Measurements from ENCODE around the gene SNRPB. TPM values are rescaled to one million over a fixed set of nuclear protein-coding genes. Genes with fewer than 3 reads are reported as not detected.

The SNRPB gene
- total RNA-seq (2021), result 462 and 482 TPM in 2 replicates
- long read RNA-seq, transcript SNRPB-202 (7 exons, 1,008 nt), result minor isoform, 207 of 1,092 reads
- long read RNA-seq, transcript SNRPB-201 (7 exons, 1,154 nt), result major isoform, 820 of 1,092 reads
- long read RNA-seq, transcript SNRPB-203 (8 exons, 985 nt), result minor isoform, 6 of 1,092 reads
- long read RNA-seq, partial matches to known transcripts, result 27 of 1,092 reads
- long read RNA-seq, other reads (novel, unspliced or antisense), result 32 of 1,092 reads

DNA sequence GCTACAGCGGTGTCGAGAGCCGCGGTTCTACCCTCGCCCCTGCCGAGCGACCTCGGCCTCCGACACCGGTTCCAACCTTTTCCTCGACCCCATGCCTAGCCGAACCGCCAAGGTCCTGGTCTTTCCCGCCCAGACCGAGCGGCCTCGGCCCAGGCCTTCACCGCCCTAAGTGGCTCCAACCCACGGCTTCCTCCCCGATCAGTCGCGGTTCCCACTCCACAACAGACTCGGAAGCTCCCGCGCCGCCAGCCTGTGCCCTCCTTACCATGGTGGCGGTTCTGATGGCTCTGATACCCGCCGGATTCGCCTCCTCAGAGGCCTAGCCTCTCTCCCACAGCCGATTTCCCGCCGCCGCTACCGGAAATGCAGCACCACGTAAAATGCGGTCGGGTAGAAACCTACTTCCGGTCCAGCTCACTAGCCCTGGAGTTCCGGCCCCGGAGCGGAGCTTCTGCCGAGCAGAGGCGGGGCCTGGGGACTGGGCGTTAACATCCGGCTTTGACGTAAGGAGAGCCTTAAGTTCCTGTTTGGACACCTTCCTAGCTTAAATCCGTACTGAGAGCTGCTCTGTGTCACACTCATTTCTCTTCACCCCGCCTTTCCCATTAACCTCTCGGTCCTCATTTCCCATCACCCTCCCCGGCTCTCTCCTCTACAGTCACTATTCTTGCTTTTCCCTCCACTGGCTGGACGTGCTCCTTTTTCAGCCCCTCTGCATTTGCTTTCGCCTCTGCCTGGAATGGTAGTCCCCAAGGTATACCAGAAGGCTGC is at the start of gene SNRPB:
Gene SNRPB, minus strand, starts transcription at position 367 of the 771 bp plus-strand sequence. Its CDS starts 99 bp downstream, at position 268.
- H3K4ac ChIP-seq (ENCODE audit: low read depth, low read length), result peak within 1 kb of the TSS; percentile 98
- H3K4me1 Mint-ChIP-seq, result peaks cover 23 to 33% of the 10 kb centered on the region in 2 experiments
- no peak within 1 kb of the TSS for H2BK20ac ChIP-seq (ENCODE audit: low read depth, low read length, poor library complexity, severe bottlenecking)
- H3K4me1 ChIP-seq (ENCODE audit: insufficient read depth, low read length), result no peaks in the 10 kb centered on the region; the same call in 1 of the 2 replicates
- peak within 1 kb of the TSS; percentile 35 for H3K56ac ChIP-seq (ENCODE audit: insufficient read length, low read depth, low read length)
- H3T11ph ChIP-seq (ENCODE audit: low read length), result no peak within 1 kb of the TSS
- H3K79me1 ChIP-seq (ENCODE audit: insufficient read depth, low read depth, low read length, poor library complexity, severe bottlenecking), result peaks cover 8% of the 10 kb centered on the region
- H4K8ac ChIP-seq (replicated peaks; ENCODE audit: insufficient read length, low read depth, low read length), result peak within 1 kb of the TSS; percentile 97
- peak within 1 kb of the TSS; percentile 95 for H3K18ac ChIP-seq (ENCODE audit: insufficient read length, low read depth, low read length)
- peak within 1 kb of the TSS; percentile 47 for H2AK5ac ChIP-seq (ENCODE audit: insufficient read length, low read length)
- peak within 1 kb of the TSS; percentile 97 for H3K9ac ChIP-seq (ENCODE audit: extremely low read depth, insufficient read length, low read length)
- H4K5ac ChIP-seq (ENCODE audit: insufficient read length, low read depth, low read length), result peak within 1 kb of the TSS; percentile 97
- peaks cover 35 to 46% (median 43%) of the 10 kb centered on the region in 3 experiments for H3K36me3 Mint-ChIP-seq (ENCODE audit: insufficient read depth in 1 of 3, low read depth in 3 of 3)
- no peak within 1 kb of the TSS for H2BK15ac ChIP-seq (ENCODE audit: low read depth, low read length)
- no peaks in the 10 kb centered on the region for H4K20me1 ChIP-seq (ENCODE audit: control insufficient read depth, insufficient read depth, insufficient read length)
- H3K27ac ChIP-seq (ENCODE audit: insufficient read length, low read depth, low read length), result peak within 1 kb of the TSS; percentile 53
- peaks cover 39% of the 10 kb centered on the region for H3K79me2 ChIP-seq (ENCODE audit: insufficient read depth, low read length)
- peak within 1 kb of the TSS; percentile 74 for H2AFZ ChIP-seq (ENCODE audit: low read length)
- peak within 1 kb of the TSS; percentile 92 for H2BK120ac ChIP-seq (ENCODE audit: low read depth, low read length, poor library complexity, severe bottlenecking)
- peak within 1 kb of the TSS; percentile 65 for H3K4me2 ChIP-seq (ENCODE audit: insufficient read depth, insufficient read length, low read length)
- TF ChIP-seq, protein P1, sequence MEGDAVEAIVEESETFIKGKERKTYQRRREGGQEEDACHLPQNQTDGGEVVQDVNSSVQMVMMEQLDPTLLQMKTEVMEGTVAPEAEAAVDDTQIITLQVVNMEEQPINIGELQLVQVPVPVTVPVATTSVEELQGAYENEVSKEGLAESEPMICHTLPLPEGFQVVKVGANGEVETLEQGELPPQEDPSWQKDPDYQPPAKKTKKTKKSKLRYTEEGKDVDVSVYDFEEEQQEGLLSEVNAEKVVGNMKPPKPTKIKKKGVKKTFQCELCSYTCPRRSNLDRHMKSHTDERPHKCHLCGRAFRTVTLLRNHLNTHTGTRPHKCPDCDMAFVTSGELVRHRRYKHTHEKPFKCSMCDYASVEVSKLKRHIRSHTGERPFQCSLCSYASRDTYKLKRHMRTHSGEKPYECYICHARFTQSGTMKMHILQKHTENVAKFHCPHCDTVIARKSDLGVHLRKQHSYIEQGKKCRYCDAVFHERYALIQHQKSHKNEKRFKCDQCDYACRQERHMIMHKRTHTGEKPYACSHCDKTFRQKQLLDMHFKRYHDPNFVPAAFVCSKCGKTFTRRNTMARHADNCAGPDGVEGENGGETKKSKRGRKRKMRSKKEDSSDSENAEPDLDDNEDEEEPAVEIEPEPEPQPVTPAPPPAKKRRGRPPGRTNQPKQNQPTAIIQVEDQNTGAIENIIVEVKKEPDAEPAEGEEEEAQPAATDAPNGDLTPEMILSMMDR (conservative IDR thresholded peaks at IDR 0.05), result no peak
- peak within 1 kb of the TSS; percentile 99 to 100 for H3K4me3 Mint-ChIP-seq
- WGBS (ENCODE audit: extremely low coverage, insufficient read length, low lambda C conversion rate), result no CpG with 5 or more reads among the region's 53 CpGs
- H3K27me3 Mint-ChIP-seq (ENCODE audit: low read depth), result peaks cover 8% of the 10 kb centered on the region
- peak within 1 kb of the TSS; percentile 100 for H3K27ac Mint-ChIP-seq
- peak within 1 kb of the TSS; percentile 92 for H2BK5ac ChIP-seq (ENCODE audit: insufficient read length, low read length)
- H3K14ac ChIP-seq (ENCODE audit: insufficient read depth, low read length), result peak within 1 kb of the TSS; percentile 99
- peaks cover 10% of the 10 kb centered on the region for H3K23me2 ChIP-seq (ENCODE audit: insufficient read length, low read depth, low read length, poor library complexity, severe bottlenecking)
- no peaks in the 10 kb centered on the region for H3K9me3 ChIP-seq (ENCODE audit: control insufficient read depth, low read depth, low read length)
- peak; percentile 98 for DNase-seq
- no peaks in the 10 kb centered on the region for H3K27me3 ChIP-seq (ENCODE audit: insufficient read depth, low read length)
- H3K23ac ChIP-seq (ENCODE audit: insufficient read length, low read depth, low read length), result no peak within 1 kb of the TSS
- peak within 1 kb of the TSS; percentile 96 for H4K91ac ChIP-seq (ENCODE audit: insufficient read length, low read depth, low read length)
- peak within 1 kb of the TSS; percentile 10 for H2BK12ac ChIP-seq (ENCODE audit: insufficient read length, low read depth, low read length)
- H3K9me3 Mint-ChIP-seq, result peaks cover 0 to 5% of the 10 kb centered on the region in 2 experiments; a peak in 3 of 5 replicates
